Endothelial cell of umbilical vein (primary cell): ENCODE measurements around the gene RASSF5. TPM values are rescaled to one million over a fixed set of nuclear protein-coding genes. Genes with fewer than 3 reads are reported as not detected.

Experiments used
- BruUV-seq: library from RNA; stranded (reverse); fragments of 400-500 nt; replicated peaks from 2 replicates; lab custom pipeline; 2021; lab: Mats Ljungman, UMichigan
- CTCF ChIA-PET: fragments of 300-600, 350-600 bp; sonication (Branson Sonifier 250); formaldehyde crosslinking; loops from one replicate; lab custom pipeline; 2021; ENCODE audit warnings: antibody characterized with exemption, inconsistent platforms; lab: Charles Lee
- POLR2A ChIA-PET: fragments of 300-600, 350-600 bp; sonication (Branson Sonifier 250); formaldehyde crosslinking; loops from one replicate; lab custom pipeline; 2021; ENCODE audit warnings: antibody characterized with exemption, inconsistent platforms; lab: Charles Lee
- DNase-seq: peaks from one replicate; pipeline ENCODE4 v3.0.0-alpha.2; 2011; ENCODE audit warnings: low read depth, low spot score
- FAIRE-seq: peaks from 2 replicates; lab custom pipeline; 2011; peaks lifted over from hg19 to GRCh38; lab: Jason Lieb, UNC
- H2AFZ ChIP-seq: 2 replicates; pipeline ENCODE4 v1.6.0; 2012; ENCODE audit warnings: low read depth, low read length, control low read depth, inconsistent platforms
- H3K27ac ChIP-seq: 2 replicates; pipeline ENCODE4 v1.5.1; 2011; ENCODE audit warnings: low read depth, mild to moderate bottlenecking, control low read depth, low read length, moderate library complexity; ENCODE audit not compliant: insufficient read depth
- H3K27me3 ChIP-seq, 2 experiments: 2 replicates each; pipeline versions ENCODE4 v1.6.0 to v1.6.1; 2011; ENCODE audit warnings: low read length in 2 of 2, mixed read lengths in 1 of 2; ENCODE audit not compliant: control insufficient read depth in 2 of 2, insufficient read depth in 2 of 2
- H3K36me3 ChIP-seq, 2 experiments: 2 replicates in 1 of 2; 3 replicates in 1 of 2; pipeline ENCODE4 v1.5.1; 2011; ENCODE audit warnings: low read length in 2 of 2, mild to moderate bottlenecking in 1 of 2, moderate library complexity in 1 of 2; ENCODE audit not compliant: control insufficient read depth in 2 of 2, insufficient read depth in 2 of 2; ENCODE audit errors: extremely low read depth in 1 of 2
- H3K4me1 ChIP-seq: 3 replicates; pipeline ENCODE4 v1.5.1; 2011; ENCODE audit warnings: mild to moderate bottlenecking, low read length; ENCODE audit not compliant: control insufficient read depth, insufficient read depth; ENCODE audit errors: extremely low read depth
- H3K4me2 ChIP-seq: 2 replicates; pipeline ENCODE4 v1.6.1; 2011; ENCODE audit warnings: low read length, control low read depth, mixed read lengths; ENCODE audit not compliant: insufficient read depth
- H3K4me3 ChIP-seq, 3 experiments: fragments of 200-600 bp in 1 of 3; sonication (generic), shearing (Covaris generic) in 1 of 3; replicated peaks in 1 of 3; 2 replicates each; pipeline ENCODE4 v1.5.1; 2011 to 2016; ENCODE audit warnings: control low read depth in 3 of 3, low read length in 3 of 3, mild to moderate bottlenecking in 2 of 3, inconsistent platforms in 1 of 3, low read depth in 1 of 3, moderate library complexity in 1 of 3; ENCODE audit not compliant: insufficient read depth in 1 of 3
- H3K79me2 ChIP-seq: 2 replicates; pipeline ENCODE4 v1.6.0; 2012; ENCODE audit warnings: low read length, inconsistent platforms; ENCODE audit not compliant: control insufficient read depth, insufficient read depth
- H3K9ac ChIP-seq: replicated peaks from 2 replicates; pipeline ENCODE3; 2011; ENCODE audit warnings: low read length, control low read depth; ENCODE audit not compliant: insufficient read depth; ENCODE audit errors: extremely low read depth
- H3K9me1 ChIP-seq: replicated peaks from 3 replicates; pipeline ENCODE4 v1.6.0; 2011; ENCODE audit warnings: mild to moderate bottlenecking, low read length; ENCODE audit not compliant: control insufficient read depth, insufficient read depth; ENCODE audit errors: extremely low read depth
- H3K9me3 ChIP-seq: replicated peaks from 2 replicates; pipeline ENCODE4 v1.5.1; 2012; ENCODE audit warnings: low read length, inconsistent platforms; ENCODE audit not compliant: control insufficient read depth, insufficient read depth
- H4K20me1 ChIP-seq: replicated peaks from 2 replicates; pipeline ENCODE3; 2011; ENCODE audit warnings: mild to moderate bottlenecking, low read length; ENCODE audit not compliant: control insufficient read depth, insufficient read depth; ENCODE audit errors: extremely low read depth
- EZH2 ChIP-seq: IDR thresholded peaks from 2 replicates; pipeline ENCODE4 v1.6.1; 2012; ENCODE audit warnings: borderline replicate concordance, low read depth, mild to moderate bottlenecking, moderate library complexity, low read length, inconsistent platforms; ENCODE audit not compliant: severe bottlenecking
- FOS ChIP-seq: IDR thresholded peaks from 2 replicates; pipeline ENCODE4 v1.6.1; 2011; ENCODE audit warnings: mild to moderate bottlenecking, low read length, moderate library complexity, borderline replicate concordance; ENCODE audit not compliant: insufficient read depth
- GATA2 ChIP-seq: IDR thresholded peaks from 2 replicates; pipeline ENCODE4 v1.7.0; 2011; ENCODE audit warnings: low read depth, mild to moderate bottlenecking, moderate library complexity, mixed read lengths, low read length; ENCODE audit not compliant: insufficient read length, insufficient read depth
- JUN ChIP-seq: IDR thresholded peaks from 2 replicates; pipeline ENCODE4 v1.6.1; 2011; ENCODE audit warnings: borderline replicate concordance, low read depth; ENCODE audit not compliant: insufficient read length, insufficient read depth
- MYC ChIP-seq: IDR thresholded peaks from one replicate; pipeline ENCODE4 v1.6.1; 2011; ENCODE audit warnings: mild to moderate bottlenecking, low read depth, low read length
- POLR2A ChIP-seq: IDR thresholded peaks from 2 replicates; pipeline ENCODE4 v1.6.1; 2012; ENCODE audit warnings: low read depth, mild to moderate bottlenecking, control low read depth, low read length
- POLR2AphosphoS5 ChIP-seq: IDR thresholded peaks from 2 replicates; pipeline ENCODE4 v1.6.1; 2012; ENCODE audit warnings: low read depth, mild to moderate bottlenecking, control low read depth, low read length, moderate library complexity; ENCODE audit not compliant: insufficient read depth
- dilution Hi-C: fragments of 300-500 bp; cut with MboI; formaldehyde crosslinking; loops from one replicate; pipeline ENCODE4 v1.15.0; 2019; ENCODE audit warnings: low sequenced_read_pairs; ENCODE audit not compliant: extremely low pct_ligation_motif_present
- intact Hi-C: fragments of 100-400 bp; cut with micrococcal nuclease; formaldehyde crosslinking; loops from one replicate; pipeline ENCODE4 v1.10.0; 2022
- polyA plus RNA-seq, 4 experiments: library from polyadenylated mRNA; depleted of rRNA in 3 of 4; stranded (reverse) in 3 of 4; unstranded in 1 of 4; fragments of >200 nt; gene quantifications; 2 replicates each; pipeline versions ENCODE4 v1.2.1 to v1.2.3, GENCODE V29; 2011 to 2012; ENCODE audit warnings: missing spikeins in 1 of 4
- total RNA-seq: library from RNA; stranded (reverse); gene quantifications from 2 replicates; pipeline ENCODE4 v1.2.3, GENCODE V29; 2021
- TF ChIP-seq, protein P1 (sequence below): IDR thresholded peaks from 2 replicates; pipeline ENCODE4 v1.6.1; 2011; ENCODE audit not compliant: insufficient read depth, insufficient read length
- TF ChIP-seq, protein P2 (sequence below), 2 donors: IDR thresholded peaks; 1 replicate in 1 of 2; 2 replicates in 1 of 2; pipeline ENCODE4 v1.5.1; 2011; ENCODE audit warnings: low read length in 2 of 2, mild to moderate bottlenecking in 2 of 2, moderate library complexity in 2 of 2, control low read depth in 1 of 2, inconsistent platforms in 1 of 2, low read depth in 1 of 2; ENCODE audit not compliant: insufficient read depth in 1 of 2; ENCODE audit errors: extremely low read depth in 1 of 2

The RASSF5 gene
- total and polyA plus RNA-seq, 2 donors (not counting 3 experiments of a cell fraction or from before 2014, with no cell fraction given), result 0.23 to 0.60 TPM

- Histone ChIP-seq H3K79me2 (no peaks in the 10 kb centered on the region), H3K4me2 (no peak overlapping the region), H3K9me1 (no peaks in the 10 kb centered on the region), H3K9ac (no peak overlapping the region), H4K20me1 (no peaks in the 10 kb centered on the region), H3K4me1 (no peaks in the 10 kb centered on the region), H2AFZ (no peak overlapping the region), H3K36me3 (no peaks in the 10 kb centered on the region), H3K9me3 (no peaks in the 10 kb centered on the region), H3K4me3 (no peak overlapping the region), H3K27ac (no peak overlapping the region), H3K27me3 (peaks cover 37 to 48% of the 10 kb centered on the region in 2 experiments)
- ChIA-PET CTCF (interaction anchor here (0.8 to 3.2 kb wide), 4 partner anchors 10 to 34 kb away, joined by 3 to 18 read pairs (median 4); no protein-coding TSS in a partner anchor), POLR2A (no interaction called here)
- FAIRE-seq (no peak), DNase-seq (no peak)
- dilution Hi-C loops (no loop called here), intact Hi-C loops (no loop called here)
- BruUV-seq, result no TSS peak
- no peak for TF ChIP-seq GATA2
- TF ChIP-seq POLR2A, result no peak
- TF ChIP-seq EZH2, result no peak
- TF ChIP-seq JUN, result no peak
Observed at GRCh38 chr1:206550446-206550845, 43.1 kb downstream of the RASSF5 start.

DNA sequence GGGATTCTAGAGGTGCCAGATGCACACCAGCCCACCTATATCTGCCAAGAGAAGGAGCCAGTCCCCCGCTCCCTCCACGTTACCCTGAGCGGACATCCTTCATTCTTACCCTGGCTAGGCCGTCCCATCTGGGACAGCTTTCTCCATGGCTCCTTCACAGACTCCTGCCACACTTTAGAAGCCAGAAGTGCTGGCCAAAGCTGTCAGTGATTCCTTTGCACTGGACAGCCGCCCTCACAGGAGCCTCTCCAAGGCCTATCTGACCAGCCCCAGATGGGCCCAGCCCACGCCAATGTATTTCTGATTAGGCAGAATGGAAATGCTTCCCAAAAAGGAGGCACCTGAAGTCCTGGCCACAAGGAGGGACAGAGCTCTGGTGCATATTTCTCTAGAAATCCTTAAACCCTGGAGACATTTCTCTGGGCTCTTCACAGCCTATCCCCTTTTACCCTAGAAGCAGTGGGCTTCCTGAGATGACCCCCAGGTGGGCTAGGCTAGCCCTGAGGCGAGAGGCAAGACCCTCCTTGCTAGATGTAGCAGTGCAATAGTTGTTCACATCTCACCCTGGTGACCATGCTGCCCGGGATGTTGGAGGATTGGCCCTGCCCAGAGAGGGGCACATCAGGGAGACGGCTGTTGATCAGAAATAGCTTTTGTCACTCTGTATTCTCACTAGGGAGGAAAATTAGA is 44.1 kb downstream of the RASSF5 start:
- H3K9me3 ChIP-seq, result no peaks in the 10 kb centered on the region
- H3K4me3 ChIP-seq, result no peak overlapping the region
- no peak overlapping the region for H2AFZ ChIP-seq
- no peak for FAIRE-seq
- CTCF ChIA-PET, result interaction anchor here (0.8 to 3.2 kb wide), 7 partner anchors 9 to 72 kb away, joined by 3 to 18 read pairs (median 4); no protein-coding TSS in a partner anchor
- POLR2A ChIA-PET, result no interaction called here
- H3K9ac ChIP-seq, result no peak overlapping the region
- H3K9me1 ChIP-seq, result no peaks in the 10 kb centered on the region
- no peaks in the 10 kb centered on the region for H3K79me2 ChIP-seq
- dilution Hi-C loops, result no loop called here
- no peak for DNase-seq
- no peaks in the 10 kb centered on the region for H3K4me1 ChIP-seq
- intact Hi-C loops, result no loop called here
- H3K4me2 ChIP-seq, result no peak overlapping the region
- H3K27me3 ChIP-seq, result peaks cover 45 to 52% of the 10 kb centered on the region in 2 experiments
- TF ChIP-seq POLR2AphosphoS5 (no peak), JUN (no peak), MYC (no peak), POLR2A (no peak), EZH2 (no peak), GATA2 (no peak), FOS (no peak)
- TF ChIP-seq, protein P1, sequence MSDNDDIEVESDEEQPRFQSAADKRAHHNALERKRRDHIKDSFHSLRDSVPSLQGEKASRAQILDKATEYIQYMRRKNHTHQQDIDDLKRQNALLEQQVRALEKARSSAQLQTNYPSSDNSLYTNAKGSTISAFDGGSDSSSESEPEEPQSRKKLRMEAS, result no peak
- TF ChIP-seq, protein P2, sequence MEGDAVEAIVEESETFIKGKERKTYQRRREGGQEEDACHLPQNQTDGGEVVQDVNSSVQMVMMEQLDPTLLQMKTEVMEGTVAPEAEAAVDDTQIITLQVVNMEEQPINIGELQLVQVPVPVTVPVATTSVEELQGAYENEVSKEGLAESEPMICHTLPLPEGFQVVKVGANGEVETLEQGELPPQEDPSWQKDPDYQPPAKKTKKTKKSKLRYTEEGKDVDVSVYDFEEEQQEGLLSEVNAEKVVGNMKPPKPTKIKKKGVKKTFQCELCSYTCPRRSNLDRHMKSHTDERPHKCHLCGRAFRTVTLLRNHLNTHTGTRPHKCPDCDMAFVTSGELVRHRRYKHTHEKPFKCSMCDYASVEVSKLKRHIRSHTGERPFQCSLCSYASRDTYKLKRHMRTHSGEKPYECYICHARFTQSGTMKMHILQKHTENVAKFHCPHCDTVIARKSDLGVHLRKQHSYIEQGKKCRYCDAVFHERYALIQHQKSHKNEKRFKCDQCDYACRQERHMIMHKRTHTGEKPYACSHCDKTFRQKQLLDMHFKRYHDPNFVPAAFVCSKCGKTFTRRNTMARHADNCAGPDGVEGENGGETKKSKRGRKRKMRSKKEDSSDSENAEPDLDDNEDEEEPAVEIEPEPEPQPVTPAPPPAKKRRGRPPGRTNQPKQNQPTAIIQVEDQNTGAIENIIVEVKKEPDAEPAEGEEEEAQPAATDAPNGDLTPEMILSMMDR (IDR thresholded peaks at IDR 0.05; ENCODE audit: extremely low read depth in 1 of 2, insufficient read depth in 1 of 2, low read depth in 1 of 2, low read length in 2 of 2), result no peak
- H3K36me3 ChIP-seq, result no peaks in the 10 kb centered on the region
- no peak overlapping the region for H3K27ac ChIP-seq
- H4K20me1 ChIP-seq, result no peaks in the 10 kb centered on the region
- no TSS peak for BruUV-seq
